NCI-H1048 (cell line): ENCODE results near the gene CACNA1C.
"Not testable (repeated sequence)": the region's sequence is repeated elsewhere in the genome, so short reads cannot be mapped to it uniquely, and the experiment has no call there.

Source experiments
- DNase-seq: peaks from one replicate; lab custom pipeline; 2025; lab: John Stamatoyannopoulos, UW

The CACNA1C gene

GRCh38 chr12:2677142-2677880 is 624.5 kb downstream of the CACNA1C start:
- DNase-seq, result no peak

DNA sequence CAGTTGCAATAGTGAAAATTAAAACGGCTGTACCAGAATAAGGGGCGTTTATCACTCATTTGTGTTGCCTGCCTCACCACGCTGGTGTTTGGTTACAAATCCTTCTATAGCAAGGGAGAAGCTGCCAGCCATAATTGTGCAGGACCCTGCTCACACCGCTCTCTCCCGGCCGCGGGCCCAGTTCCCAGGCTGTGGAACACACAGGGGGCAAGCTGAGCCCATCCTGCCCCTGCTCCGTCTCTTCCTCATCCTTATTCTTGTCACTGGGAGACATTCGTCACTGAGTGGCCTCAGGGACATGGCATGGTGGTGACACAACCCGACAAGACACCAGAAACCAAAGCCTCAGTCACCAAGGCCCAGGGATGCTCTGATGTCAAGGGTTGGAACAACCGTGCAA is 625.6 kb downstream of the CACNA1C start:
- no peak for DNase-seq

DNA sequence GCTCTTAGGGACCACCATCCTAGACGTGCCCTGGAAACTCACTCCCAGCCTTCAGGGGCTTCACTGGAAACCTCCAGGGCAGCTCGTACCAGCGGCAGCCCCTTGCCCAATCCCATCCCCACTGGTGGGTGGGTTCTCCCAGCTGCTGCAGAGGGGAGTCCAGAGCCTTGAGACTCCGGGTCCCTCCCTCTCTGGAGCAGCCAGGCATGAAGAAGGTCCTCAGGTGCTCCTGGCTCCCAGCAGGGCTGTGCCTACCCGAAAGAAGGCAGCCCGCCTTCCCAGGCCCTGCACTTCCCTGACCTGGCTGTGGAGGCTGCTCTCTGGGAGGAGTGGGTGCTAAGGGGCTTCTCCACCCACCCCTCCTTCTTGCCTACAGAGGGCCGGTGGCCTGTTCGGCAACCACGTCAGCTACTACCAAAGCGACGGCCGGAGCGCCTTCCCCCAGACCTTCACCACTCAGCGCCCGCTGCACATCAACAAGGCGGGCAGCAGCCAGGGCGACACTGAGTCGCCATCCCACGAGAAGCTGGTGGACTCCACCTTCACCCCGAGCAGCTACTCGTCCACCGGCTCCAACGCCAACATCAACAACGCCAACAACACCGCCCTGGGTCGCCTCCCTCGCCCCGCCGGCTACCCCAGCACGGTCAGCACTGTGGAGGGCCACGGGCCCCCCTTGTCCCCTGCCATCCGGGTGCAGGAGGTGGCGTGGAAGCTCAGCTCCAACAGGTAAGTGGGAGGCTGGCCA is 626.5 kb downstream of the CACNA1C start:
- DNase-seq, result no peak

DNA sequence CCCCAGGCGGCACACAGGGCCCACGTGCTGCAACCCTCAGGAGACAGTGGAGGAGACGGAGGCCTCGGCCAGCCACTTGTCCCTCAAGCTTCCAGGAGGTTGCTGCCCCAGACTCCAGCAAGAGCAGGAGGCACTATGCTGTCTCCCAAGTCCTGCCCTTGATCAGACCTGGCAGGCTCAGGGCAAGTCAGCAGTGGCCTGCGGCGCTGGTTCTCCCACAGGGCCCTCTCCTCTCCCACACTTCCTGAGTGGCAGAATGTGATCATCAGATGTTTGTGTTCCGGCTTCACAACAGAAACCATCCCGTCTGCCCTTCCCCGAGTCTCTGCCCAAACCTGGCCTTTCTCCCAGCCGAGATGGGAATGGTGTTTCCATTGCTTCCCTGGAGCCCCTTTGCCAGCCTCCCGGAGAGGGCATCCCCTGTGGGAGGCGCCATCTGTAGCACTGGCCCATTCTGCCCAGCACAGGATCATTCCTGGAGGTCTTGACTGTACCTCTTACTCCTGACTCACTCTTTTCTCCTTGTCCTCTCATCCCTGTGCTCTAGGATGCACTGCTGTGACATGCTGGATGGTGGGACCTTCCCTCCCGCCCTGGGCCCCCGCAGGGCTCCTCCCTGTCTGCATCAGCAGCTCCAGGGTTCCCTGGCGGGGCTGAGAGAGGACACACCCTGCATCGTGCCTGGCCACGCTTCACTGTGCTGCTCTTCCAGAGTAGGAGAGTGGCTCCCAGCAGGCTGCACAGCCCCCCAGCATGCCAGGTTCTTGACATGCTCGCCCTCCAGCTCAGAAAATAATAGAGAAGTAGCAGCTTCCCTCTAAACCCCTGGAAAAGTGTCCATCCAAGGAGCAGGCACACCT is 627.3 kb downstream of the CACNA1C start:
- DNase-seq, result no peak

- no peak for DNase-seq
Measured at GRCh38 chr12:2680676-2681039, 627.9 kb downstream of the CACNA1C start.

DNA sequence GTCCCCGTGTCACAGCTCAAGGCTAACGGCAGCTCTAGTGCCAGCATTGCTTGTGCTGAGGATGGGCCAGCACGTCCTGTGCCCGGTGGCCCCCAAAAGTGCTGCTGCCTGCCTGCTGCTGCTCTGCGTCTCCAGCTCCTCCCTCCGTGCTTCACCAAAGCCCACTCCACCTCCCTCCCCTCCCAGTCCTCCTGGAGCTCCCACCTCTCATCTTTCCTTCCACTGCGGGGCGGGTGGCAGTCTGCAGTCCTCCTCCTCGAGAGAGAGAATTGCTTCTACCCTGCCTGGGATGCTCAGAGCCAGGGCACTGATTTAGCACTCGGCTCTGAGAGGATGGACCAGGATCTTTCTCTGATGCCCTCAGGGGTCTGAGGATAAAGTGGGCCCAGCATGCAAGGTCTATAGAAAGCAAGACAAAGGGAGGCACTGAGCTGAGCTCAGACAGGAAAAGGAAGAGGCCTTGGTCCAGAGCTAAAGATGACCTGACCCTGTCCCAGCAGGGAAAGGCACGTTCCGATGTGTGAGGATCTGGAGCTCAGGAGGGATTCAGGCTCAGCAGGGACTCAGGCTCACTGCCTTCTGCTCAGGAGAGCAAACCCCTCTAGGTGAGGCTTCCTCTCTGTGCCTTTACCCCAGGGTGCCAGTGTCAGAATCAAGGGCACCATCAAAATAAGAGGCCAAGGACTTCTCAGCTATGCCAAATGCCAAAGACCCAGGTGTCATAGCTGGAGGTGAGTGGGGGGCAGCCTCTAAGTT is 628.8 kb downstream of the CACNA1C start:
- no peak for DNase-seq

GRCh38 chr12:2682296-2683251 is 629.8 kb downstream of the CACNA1C start:
- DNase-seq, result no peak

DNA sequence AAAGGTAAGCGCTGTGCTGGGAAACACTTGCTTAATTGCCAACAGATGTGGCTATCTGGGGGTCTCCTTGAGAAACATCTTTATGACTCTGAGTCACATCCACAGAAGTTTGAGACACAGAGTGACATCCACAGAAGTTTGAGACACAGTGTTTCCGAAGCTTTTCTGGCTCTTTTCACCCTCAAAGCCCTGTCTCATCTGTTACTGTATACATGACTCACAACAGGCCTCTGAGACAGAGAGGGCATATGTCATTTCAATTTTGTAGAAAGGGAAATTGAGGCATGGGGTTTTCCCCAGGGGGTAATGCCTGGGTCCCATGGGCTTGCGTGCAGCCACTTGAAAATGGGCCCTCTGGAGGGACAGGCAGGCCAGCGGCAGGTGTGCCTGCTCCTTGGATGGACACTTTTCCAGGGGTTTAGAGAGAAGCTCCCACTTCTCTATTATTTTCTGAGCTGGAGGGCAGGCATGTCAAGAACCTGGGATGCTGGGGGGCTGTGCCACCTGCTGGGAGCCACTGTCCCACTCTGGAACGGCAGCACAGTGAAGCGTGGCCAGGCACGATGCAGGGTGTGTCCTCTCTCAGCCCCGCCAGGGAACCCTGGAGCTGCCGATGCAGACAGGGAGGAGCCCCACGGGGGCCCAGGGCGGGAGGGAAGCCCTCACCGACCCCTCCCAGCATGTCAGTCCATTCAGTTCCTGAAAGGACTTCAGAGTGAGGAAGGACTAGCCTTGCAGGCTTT is 630.7 kb downstream of the CACNA1C start:
- no peak for DNase-seq

GRCh38 chr12:2684026-2684325 is 631.2 kb downstream of the CACNA1C start:
- DNase-seq, result not testable (repeated sequence)

DNA sequence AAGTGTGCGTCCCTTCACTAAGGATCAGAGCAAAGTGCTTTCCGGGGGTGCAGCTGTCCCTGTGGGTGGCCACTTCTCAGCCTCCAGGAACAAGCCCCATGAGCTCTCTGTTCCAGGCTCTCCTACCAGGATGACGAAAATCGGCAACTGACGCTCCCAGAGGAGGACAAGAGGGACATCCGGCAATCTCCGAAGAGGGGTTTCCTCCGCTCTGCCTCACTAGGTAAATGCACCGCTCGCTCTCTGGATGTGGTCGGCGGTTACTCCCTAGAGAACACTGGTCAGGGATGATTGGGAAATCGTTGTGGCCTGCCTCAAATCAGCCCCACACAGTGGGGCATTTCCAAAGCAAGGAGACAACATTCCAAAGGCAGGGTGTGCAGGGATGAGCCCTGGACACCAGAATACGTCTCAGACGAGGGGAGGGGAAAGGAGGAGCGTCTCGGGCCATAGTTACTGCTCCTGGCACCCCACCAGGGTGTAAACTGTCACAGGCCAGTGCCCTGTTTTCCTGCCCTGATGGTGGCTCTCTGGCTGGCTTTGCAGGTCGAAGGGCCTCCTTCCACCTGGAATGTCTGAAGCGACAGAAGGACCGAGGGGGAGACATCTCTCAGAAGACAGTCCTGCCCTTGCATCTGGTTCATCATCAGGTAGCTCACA is 633.0 kb downstream of the CACNA1C start:
- not testable (repeated sequence) for DNase-seq

DNA sequence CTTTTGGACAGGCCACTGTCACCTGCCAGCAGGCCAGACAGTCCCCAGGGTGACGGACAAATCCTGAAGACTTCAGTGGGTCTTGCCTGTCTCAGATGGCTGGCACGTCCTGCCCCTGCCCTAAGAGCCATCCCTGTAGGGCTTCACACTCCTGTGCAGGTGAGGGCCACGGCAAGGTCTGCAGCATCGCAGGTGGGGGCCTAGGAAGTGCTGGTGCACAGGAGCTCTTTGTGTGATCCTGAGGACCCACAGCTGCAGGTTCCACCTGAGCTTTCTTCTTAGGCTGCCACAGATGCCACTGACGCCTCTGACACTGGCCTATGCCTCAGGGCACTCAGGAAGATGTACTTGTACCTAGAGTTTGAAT is 633.5 kb downstream of the CACNA1C start:
- DNase-seq, result no peak

DNA sequence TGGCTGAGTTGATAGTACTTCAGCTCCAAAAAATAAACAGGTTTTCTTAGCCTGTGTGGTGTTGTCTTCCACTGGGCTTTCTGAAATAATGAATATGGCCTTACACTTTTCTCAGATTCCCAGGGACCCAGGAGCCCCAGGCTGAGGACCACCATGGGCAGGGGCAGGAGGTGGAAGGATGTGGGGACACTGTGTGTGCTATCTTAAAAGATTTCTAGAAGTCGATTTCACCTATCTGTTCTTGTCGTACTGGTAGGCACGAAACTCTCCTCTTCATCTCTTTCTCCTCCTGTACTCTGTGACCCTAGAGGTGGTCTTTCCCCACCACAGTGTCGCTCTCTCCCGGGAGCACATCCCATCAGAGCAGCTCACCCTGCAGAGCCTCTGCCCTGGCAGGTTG is 634.3 kb downstream of the CACNA1C start:
- DNase-seq, result no peak

DNA sequence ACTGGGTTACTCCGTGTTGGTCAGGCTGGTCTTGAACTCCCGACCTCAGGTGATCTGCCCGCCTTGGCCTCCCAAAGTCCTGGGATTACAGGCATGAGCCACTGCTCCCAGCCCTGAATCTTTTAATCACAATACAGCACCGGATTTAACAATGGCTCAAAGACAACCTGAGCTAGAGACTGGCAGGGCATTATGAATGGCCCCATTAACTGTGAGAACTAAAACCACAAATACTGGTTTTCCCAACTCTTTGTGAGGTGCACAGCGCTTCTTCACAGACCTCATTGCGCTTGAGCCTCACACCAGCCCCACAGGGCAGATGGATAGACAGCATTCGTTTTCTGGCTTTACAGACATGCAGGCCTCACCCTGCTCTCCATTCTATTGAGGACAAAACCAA is 634.9 kb downstream of the CACNA1C start:
- DNase-seq, result no peak

GRCh38 chr12:2688381-2688931 is 635.7 kb downstream of the CACNA1C start:
- DNase-seq, result no peak

DNA sequence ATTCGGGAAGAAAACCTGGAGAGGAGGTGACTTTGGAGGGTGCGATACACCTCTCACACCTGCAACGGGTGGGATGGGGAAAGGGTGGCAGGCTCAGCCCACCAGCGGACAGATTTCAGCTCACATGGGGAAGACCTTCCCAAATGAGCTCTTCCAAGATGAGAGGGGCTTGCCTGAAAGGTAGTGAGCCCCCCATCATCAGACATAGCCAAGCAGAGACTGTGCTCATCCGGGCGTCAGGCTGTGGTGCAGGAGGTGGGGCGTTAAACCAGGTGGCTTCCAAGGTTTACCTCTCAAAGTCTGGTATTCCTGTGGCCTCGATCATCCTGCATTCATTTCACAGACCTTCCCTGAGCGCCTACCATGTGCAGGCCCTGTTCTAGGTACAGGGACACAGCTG is 636.6 kb downstream of the CACNA1C start:
- DNase-seq, result no peak

DNA sequence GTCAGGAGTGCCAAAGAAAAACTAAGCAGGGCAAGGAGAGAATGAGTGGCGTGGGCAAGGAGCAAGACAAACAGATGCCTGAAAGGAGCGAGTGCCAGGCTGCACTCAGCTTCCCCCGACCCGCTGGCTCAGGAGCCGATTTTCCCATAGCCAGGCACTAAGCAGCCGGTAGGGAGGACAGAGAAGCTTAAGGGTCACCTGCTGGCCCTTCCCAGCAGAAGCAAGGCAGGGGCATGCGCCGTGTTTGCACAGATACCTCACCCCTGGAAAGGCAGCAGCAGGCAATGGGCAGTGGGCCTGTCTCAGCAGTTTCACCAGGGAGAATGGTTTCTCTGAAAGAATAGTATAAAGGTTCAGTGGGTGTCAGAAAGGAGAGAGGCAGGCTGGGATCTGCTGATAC is 637.1 kb downstream of the CACNA1C start:
- no peak for DNase-seq

DNA sequence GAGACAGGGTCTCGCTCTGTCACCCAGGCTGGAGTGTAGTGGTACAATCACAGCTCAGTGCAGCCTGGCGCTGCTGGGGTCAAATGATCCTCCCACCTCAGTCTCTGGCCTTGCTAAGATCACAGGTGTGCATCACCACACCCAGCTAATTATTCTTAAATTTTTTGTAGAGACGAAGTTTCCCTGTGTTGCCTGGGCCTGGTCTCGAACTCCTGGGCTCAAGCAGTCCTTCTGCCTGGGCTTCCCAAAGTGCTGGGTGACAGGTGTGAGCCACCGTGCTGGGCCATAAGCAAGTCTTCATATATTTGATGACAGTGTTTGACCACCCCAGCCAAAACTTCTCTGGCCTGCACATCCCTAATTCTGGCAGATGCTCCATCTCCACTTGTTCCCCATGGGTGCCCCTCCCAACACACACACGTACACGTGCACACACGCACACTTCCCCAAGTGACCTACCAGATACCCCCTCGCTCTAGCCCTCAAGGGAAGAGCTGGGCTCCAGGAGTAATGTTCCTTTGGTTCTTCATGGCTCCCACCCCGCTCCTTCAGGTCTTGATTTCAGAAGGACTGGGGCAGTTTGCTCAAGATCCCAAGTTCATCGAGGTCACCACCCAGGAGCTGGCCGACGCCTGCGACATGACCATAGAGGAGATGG is 637.7 kb downstream of the CACNA1C start:
- no peak for DNase-seq

DNA sequence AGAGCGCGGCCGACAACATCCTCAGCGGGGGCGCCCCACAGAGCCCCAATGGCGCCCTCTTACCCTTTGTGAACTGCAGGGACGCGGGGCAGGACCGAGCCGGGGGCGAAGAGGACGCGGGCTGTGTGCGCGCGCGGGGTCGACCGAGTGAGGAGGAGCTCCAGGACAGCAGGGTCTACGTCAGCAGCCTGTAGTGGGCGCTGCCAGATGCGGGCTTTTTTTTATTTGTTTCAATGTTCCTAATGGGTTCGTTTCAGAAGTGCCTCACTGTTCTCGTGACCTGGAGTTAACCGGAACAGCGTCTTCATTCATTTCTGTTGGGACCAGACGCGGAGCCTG is 638.2 kb downstream of the CACNA1C start:
- DNase-seq, result no peak
